NCI-H2081 treated with DMSO at 0.1 percent for 48 hours (cell line): ENCODE results near the gene VPS36.
"Not testable (repeated sequence)": the region's sequence is repeated elsewhere in the genome, so short reads cannot be mapped to it uniquely, and the experiment has no call there.

Experiments used
- DNase-seq: peaks from one replicate; lab custom pipeline; 2025; lab: John Stamatoyannopoulos, UW

Gene VPS36

GRCh38 chr13:52377898-52378297 is 72.5 kb downstream of the VPS36 start:
- no peak for DNase-seq

- no peak for DNase-seq
These were observed 75.5 kb downstream of the VPS36 start for GRCh38 chr13:52374873-52375411.

- DNase-seq: no peak
These were observed 76.0 kb downstream of the VPS36 start for GRCh38 chr13:52374389-52374788.

- not testable (repeated sequence) for DNase-seq
These were observed 77.2 kb downstream of the VPS36 start for GRCh38 chr13:52373277-52373676.

GRCh38 chr13:52371736-52372247 is 78.6 kb downstream of the VPS36 start:
- no peak for DNase-seq

GRCh38 chr13:52366291-52366690 is 84.1 kb downstream of the VPS36 start:
- no peak for DNase-seq
